ENCODE data around the gene CHRNB1.
"Not testable (repeated sequence)": the region's sequence is repeated elsewhere in the genome, so short reads cannot be mapped to it uniquely, and the experiment has no call there.

The CHRNB1 gene

DNA sequence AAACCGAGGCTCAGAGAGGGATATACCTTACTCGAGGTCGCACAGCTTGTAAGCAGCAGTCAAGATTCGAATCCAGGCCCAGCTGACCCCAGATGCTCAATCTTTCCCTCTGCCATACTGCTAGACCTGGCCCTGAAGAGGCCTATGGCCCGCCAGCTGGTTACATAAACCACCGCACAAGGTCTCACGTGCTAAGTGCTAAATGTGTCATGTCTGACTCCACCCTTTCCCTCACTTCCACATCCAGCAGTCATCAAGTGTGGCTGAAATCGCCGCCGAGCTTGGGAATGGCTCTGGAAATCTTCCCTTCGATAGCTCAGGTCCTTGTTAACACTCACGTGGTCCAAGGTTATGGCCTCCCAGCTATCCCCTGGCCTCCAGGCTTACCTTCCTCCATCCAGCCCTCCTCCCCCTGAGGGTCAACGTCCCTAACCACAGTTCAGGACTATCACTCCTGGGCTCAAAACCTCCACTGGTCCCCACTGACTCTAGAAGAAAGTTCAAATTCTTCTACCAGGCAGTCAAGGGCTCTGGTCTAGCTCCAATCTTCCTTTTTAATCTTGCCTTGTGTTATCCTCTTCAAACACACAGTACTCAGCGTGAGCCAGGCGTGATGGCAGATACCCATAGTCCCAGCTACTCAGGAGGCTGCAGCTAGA, 31.0 kb downstream of the CHRNB1 start:
- Histone ChIP-seq H3K9me3 (no peaks in the 10 kb centered on the region), H3K27me3 (no peaks in the 10 kb centered on the region), H3K4me1 (peaks cover 70% of the 10 kb centered on the region), H3K36me3 (peaks cover 27% of the 10 kb centered on the region; the same call in 1 of the 2 replicates), H4K20me1 (peaks cover 78% of the 10 kb centered on the region), H3K9ac (no peak overlapping the region), H3K4me2 (peak overlapping the region; percentile 80; the same call in 1 of the 2 replicates), H3K27ac (no peak overlapping the region), H3K4me3 (no peak overlapping the region)
- TF ChIP-seq Cebpa-rat (IDR thresholded peaks at IDR 0.05) = no peak

- H3K27me3 ChIP-seq = no peaks in the 10 kb centered on the region
- H3K36me3 ChIP-seq = peaks cover 25% of the 10 kb centered on the region; the same call in 1 of the 2 replicates
- H3K4me3 ChIP-seq = no peak overlapping the region
- H3K9ac ChIP-seq = no peak overlapping the region; the same call in 1 of the 2 replicates
- H3K4me2 ChIP-seq = peak overlapping the region; percentile 80
- H3K9me3 ChIP-seq = no peaks in the 10 kb centered on the region
- H4K20me1 ChIP-seq = peaks cover 72% of the 10 kb centered on the region
- H3K27ac ChIP-seq = no peak overlapping the region
- peaks cover 73% of the 10 kb centered on the region for H3K4me1 ChIP-seq
- no peak for TF ChIP-seq Cebpa-rat (IDR thresholded peaks at IDR 0.05)
Observed at GRCh38 chr17:7476494-7476893, 31.6 kb downstream of the CHRNB1 start.

DNA sequence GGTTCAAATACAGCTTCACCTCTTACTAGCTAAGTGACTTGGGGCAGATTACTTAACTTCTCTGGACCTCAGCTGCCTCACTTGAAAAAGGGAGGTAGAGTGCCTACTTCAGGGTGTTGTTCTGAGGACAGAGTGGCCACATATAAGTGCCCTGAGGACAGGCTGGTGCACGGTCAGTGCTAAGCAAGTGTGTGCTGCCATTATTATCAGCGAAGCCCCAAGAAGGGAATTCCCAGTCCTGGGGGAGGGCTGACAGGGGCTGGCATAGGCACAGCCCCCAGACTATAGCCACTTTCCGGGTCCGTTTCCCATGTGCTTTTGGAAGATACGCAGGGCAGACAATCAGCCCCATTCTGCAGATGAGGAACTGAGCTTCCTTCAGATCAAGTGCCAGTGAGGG, 32.1 kb downstream of the CHRNB1 start:
- Histone ChIP-seq H3K4me1 (peaks cover 73% of the 10 kb centered on the region), H3K27me3 (no peaks in the 10 kb centered on the region), H4K20me1 (peaks cover 68% of the 10 kb centered on the region), H3K4me3 (no peak overlapping the region), H3K9me3 (no peaks in the 10 kb centered on the region), H3K4me2 (peak overlapping the region; percentile 80), H3K9ac (no peak overlapping the region; the same call in 1 of the 2 replicates), H3K36me3 (peaks cover 25% of the 10 kb centered on the region; the same call in 1 of the 2 replicates), H3K27ac (no peak overlapping the region)
- TF ChIP-seq Cebpa-rat (IDR thresholded peaks at IDR 0.05) = no peak

- Histone ChIP-seq H3K27ac (peak overlapping the region; percentile 98; the same call in 1 of the 2 replicates), H3K27me3 (no peaks in the 10 kb centered on the region), H3K9me3 (no peaks in the 10 kb centered on the region), H3K4me3 (peak overlapping the region; percentile 96), H3K36me3 (peaks cover 25% of the 10 kb centered on the region; the same call in 1 of the 2 replicates), H3K9ac (peak overlapping the region; percentile 95), H3K4me1 (peaks cover 73% of the 10 kb centered on the region), H4K20me1 (peaks cover 61% of the 10 kb centered on the region), H3K4me2 (peak overlapping the region; percentile 80)
- no peak for TF ChIP-seq Cebpa-rat (IDR thresholded peaks at IDR 0.05)
Observed at GRCh38 chr17:7477392-7478275, 32.8 kb downstream of the CHRNB1 start.

GRCh38 chr17:7478276-7479212, 33.7 kb downstream of the CHRNB1 start:
- Histone ChIP-seq H3K4me3 (peak overlapping the region; percentile 96), H3K9ac (peak overlapping the region; percentile 95), H3K27me3 (no peaks in the 10 kb centered on the region), H3K4me2 (peak overlapping the region; percentile 80), H3K36me3 (peaks cover 22% of the 10 kb centered on the region; the same call in 1 of the 2 replicates), H4K20me1 (peaks cover 52% of the 10 kb centered on the region), H3K27ac (peak overlapping the region; percentile 98), H3K4me1 (peaks cover 67% of the 10 kb centered on the region), H3K9me3 (no peaks in the 10 kb centered on the region)
- no peak for TF ChIP-seq Cebpa-rat (IDR thresholded peaks at IDR 0.05)

DNA sequence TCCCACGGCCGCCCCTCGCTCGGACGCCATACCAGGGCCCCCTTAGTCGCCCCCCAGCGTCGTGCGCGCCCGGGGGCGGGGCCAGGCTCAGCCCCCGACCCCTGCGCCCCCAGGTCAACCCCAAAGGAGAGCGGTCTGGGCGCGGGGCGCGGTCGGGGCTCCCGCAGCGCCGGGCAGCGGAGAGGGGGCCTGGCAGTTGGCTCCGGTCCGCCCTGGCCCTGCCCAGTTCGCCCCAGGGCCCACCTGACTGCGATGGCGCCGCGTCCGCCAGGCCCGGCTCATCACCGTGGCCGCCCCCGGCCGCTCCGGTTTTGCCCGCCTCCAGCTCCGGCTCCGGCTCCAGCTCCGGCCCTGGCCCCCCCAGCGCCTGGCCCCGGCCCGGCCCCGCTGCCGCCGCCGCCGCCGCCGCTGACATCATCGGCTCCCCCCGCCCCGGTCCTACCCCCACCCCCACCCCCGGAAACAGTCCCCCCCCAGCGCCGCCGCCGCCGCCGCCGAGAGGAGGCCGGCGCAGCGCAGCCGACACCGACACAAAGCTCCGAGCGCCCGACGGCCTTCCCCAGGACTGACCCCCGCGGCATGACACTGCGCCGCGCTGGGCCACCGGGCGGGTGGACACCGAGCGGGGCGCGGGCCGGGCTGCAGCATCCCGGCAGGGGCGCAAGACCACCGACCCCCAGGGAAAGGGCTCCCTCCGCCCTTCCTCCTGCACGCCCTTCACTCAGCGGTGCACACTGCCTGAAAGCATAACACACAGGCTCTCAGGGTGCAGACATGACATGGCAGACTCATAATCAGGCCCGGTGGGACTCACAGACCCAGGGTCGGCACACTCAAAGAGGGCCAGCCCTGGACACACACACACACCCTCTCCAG, 34.6 kb downstream of the CHRNB1 start, which contains the start of gene ZBTB4:
ZBTB4 (minus strand) TSS at position 419 of the 876 bp plus-strand sequence. CDS start 12,830 bp downstream, outside the sequence.
- peaks cover 64% of the 10 kb centered on the region for H3K4me1 ChIP-seq
- H3K9me3 ChIP-seq = no peaks in the 10 kb centered on the region
- H3K36me3 ChIP-seq = peaks cover 17% of the 10 kb centered on the region; the same call in 1 of the 2 replicates
- peak within 1 kb of the TSS; percentile 80 for H3K4me2 ChIP-seq
- peaks cover 43% of the 10 kb centered on the region for H4K20me1 ChIP-seq
- H3K27ac ChIP-seq = peak within 1 kb of the TSS; percentile 98
- H3K4me3 ChIP-seq = peak within 1 kb of the TSS; percentile 96
- TF ChIP-seq Cebpa-rat (IDR thresholded peaks at IDR 0.05) = no peak
- no peaks in the 10 kb centered on the region for H3K27me3 ChIP-seq
- peak within 1 kb of the TSS; percentile 95 for H3K9ac ChIP-seq

DNA sequence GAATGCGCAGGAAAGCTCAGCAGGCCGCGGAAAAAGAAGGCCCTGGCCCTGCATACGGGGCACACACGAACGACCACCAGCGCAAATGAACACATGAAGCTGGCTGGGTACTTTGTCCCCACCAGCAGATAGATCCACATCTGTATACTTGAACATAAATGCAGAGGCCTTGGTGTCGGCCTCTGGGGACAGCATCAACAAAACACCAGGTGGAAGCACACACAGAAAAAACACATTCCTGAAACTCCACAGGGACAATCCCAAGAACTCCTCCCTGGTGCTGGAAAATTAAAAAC, 35.2 kb downstream of the CHRNB1 start:
- no peaks in the 10 kb centered on the region for H3K27me3 ChIP-seq

DNA sequence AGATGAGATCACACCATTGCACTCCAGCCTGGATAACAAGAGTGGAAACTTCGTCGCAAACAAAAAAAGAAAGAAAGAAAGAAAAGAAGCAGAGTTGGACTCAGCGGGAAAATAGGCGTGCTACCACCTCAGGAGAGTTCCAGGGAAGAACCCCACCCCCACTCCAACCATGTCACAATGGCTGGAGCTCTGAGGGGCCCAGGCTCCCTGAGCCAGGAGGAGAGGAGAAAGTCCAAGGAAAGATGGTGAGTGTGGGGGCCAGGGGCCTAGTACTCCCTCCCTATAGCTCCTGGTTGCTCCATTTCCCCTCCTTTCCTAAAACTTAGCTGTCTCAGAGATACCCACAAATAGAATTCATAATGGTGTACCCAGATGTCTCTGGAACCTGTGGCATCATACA, 36.4 kb downstream of the CHRNB1 start, which contains the start of gene SLC35G6:
SLC35G6 (plus strand) TSS at position 172 of the 400 bp plus-strand sequence; CDS start at position 243, 71 bp downstream.
- not testable (repeated sequence) for H3K27me3 ChIP-seq, H3K9me3 ChIP-seq, H3K36me3 ChIP-seq
- peaks cover 41% of the 10 kb centered on the region for H4K20me1 ChIP-seq
- H3K27ac ChIP-seq = peak within 1 kb of the TSS; percentile 100
- H3K9ac ChIP-seq = peak within 1 kb of the TSS; percentile 99
- H3K4me1 ChIP-seq = peaks cover 66% of the 10 kb centered on the region
- H3K4me2 ChIP-seq = peak within 1 kb of the TSS; percentile 80
- peak within 1 kb of the TSS; percentile 96 for H3K4me3 ChIP-seq

More for the DNA sequence above, 35.2 kb downstream of the CHRNB1 start:
- Histone ChIP-seq H3K4me1 (peaks cover 64% of the 10 kb centered on the region), H3K9me3 (no peaks in the 10 kb centered on the region), H3K9ac (peak overlapping the region; percentile 95), H3K27ac (peak overlapping the region; percentile 98), H3K36me3 (peaks cover 17% of the 10 kb centered on the region; the same call in 1 of the 2 replicates), H3K4me2 (peak overlapping the region; percentile 80), H4K20me1 (peaks cover 41% of the 10 kb centered on the region), H3K4me3 (peak overlapping the region; percentile 96)
- TF ChIP-seq Cebpa-rat (IDR thresholded peaks at IDR 0.05) = no peak

GRCh38 chr17:7481842-7482741, 37.2 kb downstream of the CHRNB1 start:
- H3K4me2 ChIP-seq = peak overlapping the region; percentile 80
- not testable (repeated sequence) for H3K36me3 ChIP-seq, H3K27me3 ChIP-seq, H3K9me3 ChIP-seq
- peaks cover 66% of the 10 kb centered on the region for H3K4me1 ChIP-seq
- peak overlapping the region; percentile 72 for H3K4me3 ChIP-seq
- peaks cover 41% of the 10 kb centered on the region for H4K20me1 ChIP-seq
- H3K9ac ChIP-seq = peak overlapping the region; percentile 99
- peak overlapping the region; percentile 100 for H3K27ac ChIP-seq

DNA sequence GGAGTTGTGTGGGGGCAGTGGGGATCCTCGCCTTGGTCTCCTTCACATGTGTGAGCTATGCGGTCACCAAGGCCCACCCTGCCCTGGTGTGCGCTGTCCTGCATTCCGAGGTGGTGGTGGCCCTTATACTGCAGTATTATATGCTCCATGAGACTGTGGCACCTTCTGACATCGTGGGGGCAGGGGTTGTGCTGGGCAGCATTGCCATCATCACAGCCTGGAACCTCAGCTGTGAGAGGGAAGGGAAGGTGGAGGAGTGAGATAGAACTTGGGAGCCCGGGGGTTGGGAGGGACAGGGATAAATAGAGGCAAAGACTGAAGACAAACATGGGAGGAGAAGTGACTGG, 37.9 kb downstream of the CHRNB1 start:
- peaks cover 41% of the 10 kb centered on the region for H4K20me1 ChIP-seq
- H3K27ac ChIP-seq = peak overlapping the region; percentile 100

More for the DNA sequence above, 37.9 kb downstream of the CHRNB1 start:
- Histone ChIP-seq H3K4me2 (peak overlapping the region; percentile 80), H3K4me1 (peaks cover 66% of the 10 kb centered on the region), H3K4me3 (peak overlapping the region; percentile 72), H3K9ac (peak overlapping the region; percentile 99)
- not testable (repeated sequence) for H3K9me3 ChIP-seq, H3K27me3 ChIP-seq, H3K36me3 ChIP-seq
